HepG2 (cell line): ENCODE results near the gene SRCIN1. TPM values are rescaled to one million over a fixed set of nuclear protein-coding genes. Genes with fewer than 3 reads are reported as not detected.

Source experiments
- CENPT ChIP-seq: sonication (generic); formaldehyde crosslinking; IDR thresholded peaks from 2 replicates; pipeline ENCODE4 v1.8.0; 2022; ENCODE audit warnings: low read depth, mild to moderate bottlenecking, moderate library complexity, missing genetic modification reagents
- DMAP1 ChIP-seq: IDR thresholded peaks from 2 replicates; pipeline ENCODE4 v1.6.1; 2016
- ERF ChIP-seq: IDR thresholded peaks from 2 replicates; pipeline ENCODE4 v1.6.1; 2018; ENCODE audit warnings: missing biosample characterization, missing genetic modification reagents
- FOSL2 ChIP-seq: sonication (generic); formaldehyde crosslinking; IDR thresholded peaks from 2 replicates; pipeline ENCODE4 v1.4.0; 2020; ENCODE audit warnings: missing genetic modification reagents
- FOXM1 ChIP-seq: sonication (generic); formaldehyde crosslinking; IDR thresholded peaks from 2 replicates; pipeline ENCODE4 v1.5.0; 2020; ENCODE audit warnings: missing genetic modification reagents
- GLI4 ChIP-seq: sonication (generic); formaldehyde crosslinking; IDR thresholded peaks from 2 replicates; pipeline ENCODE4 v1.5.1; 2020; ENCODE audit warnings: missing genetic modification reagents, mild to moderate bottlenecking, moderate library complexity, borderline replicate concordance
- KDM5B ChIP-seq: sonication (generic); formaldehyde crosslinking; IDR thresholded peaks from 2 replicates; pipeline ENCODE4 v1.4.0; 2020; ENCODE audit warnings: missing genetic modification reagents, mild to moderate bottlenecking, borderline replicate concordance
- LCORL ChIP-seq, 2 experiments: fragments of 450-650 bp in 1 of 2; sonication (generic) in 1 of 2; formaldehyde crosslinking in 1 of 2; IDR thresholded peaks; 2 replicates each; pipeline versions ENCODE4 v1.5.0 to v1.6.1; 2017 to 2020; ENCODE audit warnings: antibody characterized with exemption in 1 of 2, missing genetic modification reagents in 1 of 2
- MAFK ChIP-seq, 2 experiments: IDR thresholded peaks in 1 of 2; conservative IDR thresholded peaks in 1 of 2; 2 replicates each; pipeline ENCODE4 v1.6.1; 2011; ENCODE audit warnings: improper control_type of control experiment in 2 of 2, low read length in 2 of 2
- MAZ ChIP-seq, 2 experiments: sonication (generic) in 1 of 2; formaldehyde crosslinking in 1 of 2; IDR thresholded peaks; 2 replicates each; pipeline versions ENCODE4 v1.5.0 to v1.6.1; 2012 to 2020; ENCODE audit warnings: low read depth in 2 of 2, mild to moderate bottlenecking in 2 of 2, borderline replicate concordance in 1 of 2, improper control_type of control experiment in 1 of 2, low read length in 1 of 2, missing genetic modification reagents in 1 of 2, moderate library complexity in 1 of 2
- PAWR ChIP-seq: sonication (generic); formaldehyde crosslinking; IDR thresholded peaks from 2 replicates; pipeline ENCODE4 v1.4.0; 2020; ENCODE audit warnings: missing genetic modification reagents, mild to moderate bottlenecking, borderline replicate concordance
- RAD21 ChIP-seq: fragments of 450-650 bp; formaldehyde crosslinking; IDR thresholded peaks from 2 replicates; pipeline ENCODE4 v1.5.0; 2020; ENCODE audit warnings: mild to moderate bottlenecking
- RAD51 ChIP-seq: fragments of 450-650 bp; IDR thresholded peaks from 2 replicates; pipeline ENCODE4 v1.6.1; 2016; ENCODE audit warnings: borderline replicate concordance
- SNAI1 ChIP-seq: sonication (generic); formaldehyde crosslinking; IDR thresholded peaks from 2 replicates; pipeline ENCODE4 v1.5.0; 2020; ENCODE audit warnings: mild to moderate bottlenecking, missing genetic modification reagents, borderline replicate concordance
- SRSF1 ChIP-seq: fragments of 200-400 bp; formaldehyde crosslinking; optimal IDR thresholded peaks from 2 replicates; pipeline ENCODE3; 2017; ENCODE audit warnings: mild to moderate bottlenecking, low read depth, low read length, moderate library complexity
- ZFP36L1 ChIP-seq: sonication (generic); formaldehyde crosslinking; IDR thresholded peaks from 2 replicates; pipeline ENCODE4 v1.8.0; 2022; ENCODE audit warnings: mild to moderate bottlenecking, missing genetic modification reagents, moderate library complexity
- ZKSCAN1 ChIP-seq: fragments of 150-350 bp; IDR thresholded peaks from 2 replicates; pipeline ENCODE4 v1.6.1; 2014; ENCODE audit warnings: low read length
- polyA plus RNA-seq, 8 experiments: library from polyadenylated mRNA; depleted of rRNA in 3 of 8; stranded (reverse) in 7 of 8; unstranded in 1 of 8; fragments of >200 nt; fragmentation: Illumina TruSeq in 4 of 8; extraction: Trizol in 4 of 8; gene quantifications; 2 replicates each; pipeline versions ENCODE4 v1.2.1 to v1.2.3, GENCODE V29; 2011 to 2016; ENCODE audit warnings: low read depth in 4 of 8, missing spikeins in 1 of 8, mixed read lengths in 1 of 8; ENCODE audit not compliant: insufficient read depth in 1 of 8
- total RNA-seq, 5 experiments: library from RNA; depleted of rRNA; stranded (reverse); fragments of >200 nt; fragmentation: Illumina TruSeq; extraction: Trizol; gene quantifications; 2 replicates each; pipeline ENCODE4 v1.2.3, GENCODE V29; 2016; ENCODE audit warnings: low read depth in 1 of 5
- TF ChIP-seq, protein P1 (sequence below): IDR thresholded peaks from 2 replicates; pipeline ENCODE4 v1.6.1; 2016; ENCODE audit warnings: low read depth, borderline replicate concordance
- TF ChIP-seq, protein P2 (sequence below): sonication (generic); formaldehyde crosslinking; IDR thresholded peaks from 2 replicates; pipeline ENCODE4 v1.5.0; 2020; ENCODE audit warnings: mild to moderate bottlenecking, missing genetic modification reagents
- TF ChIP-seq, protein P3 (sequence below): IDR thresholded peaks from 2 replicates; pipeline ENCODE4 v1.6.1; 2016; ENCODE audit warnings: low read depth, control low read depth
- TF ChIP-seq, protein P4 (sequence below): sonication (generic); IDR thresholded peaks from 2 replicates; pipeline ENCODE4 v1.6.1; 2016; ENCODE audit warnings: low read depth, borderline replicate concordance

Gene SRCIN1
- total and polyA plus RNA-seq, 2 of the 13 experiments (the other 11 are each of a cell fraction or from before 2014, with no cell fraction given) = 1.2 to 9.6 TPM

DNA sequence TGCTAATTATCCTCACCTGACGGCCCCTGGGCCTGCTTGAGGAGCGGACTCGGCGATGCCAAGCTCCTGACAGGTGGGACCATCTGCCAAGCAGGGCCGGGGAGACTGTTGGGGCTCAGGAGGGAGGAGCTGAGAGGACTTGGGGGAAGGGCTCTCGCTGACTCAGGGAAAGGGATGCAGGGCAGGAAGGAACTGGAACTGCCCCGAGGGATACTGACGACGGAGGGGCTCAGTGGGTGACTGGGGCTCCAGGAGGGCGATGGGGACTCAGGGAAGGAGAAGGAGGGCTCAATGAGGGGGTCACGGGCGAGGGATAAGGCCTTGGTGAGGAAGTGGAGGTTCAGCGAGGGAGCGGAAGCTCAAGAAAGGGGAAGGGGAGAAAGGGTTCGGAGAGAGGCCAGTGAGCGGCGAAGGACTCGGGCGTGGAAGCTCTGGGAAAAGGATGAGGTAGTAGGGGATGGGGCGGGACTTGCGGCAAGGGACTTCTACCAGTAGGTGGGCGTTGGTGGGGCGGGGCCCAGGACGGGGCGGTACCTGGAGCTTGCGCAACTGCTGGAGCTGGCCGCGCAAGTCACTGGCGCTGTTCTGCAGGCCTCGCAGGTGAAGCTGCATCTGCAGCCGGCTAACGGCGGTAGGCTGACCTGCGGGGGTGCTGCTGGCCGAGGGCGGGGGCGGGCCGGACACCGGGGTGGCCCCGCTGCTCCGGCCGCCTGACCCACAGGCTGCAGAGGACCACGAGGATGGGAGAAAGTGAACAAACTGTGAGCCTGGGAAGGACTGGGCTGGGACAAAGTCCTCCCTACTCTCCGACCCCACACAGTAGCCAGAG is 46.5 kb downstream of the SRCIN1 start (continued):
- TF ChIP-seq, protein P1, sequence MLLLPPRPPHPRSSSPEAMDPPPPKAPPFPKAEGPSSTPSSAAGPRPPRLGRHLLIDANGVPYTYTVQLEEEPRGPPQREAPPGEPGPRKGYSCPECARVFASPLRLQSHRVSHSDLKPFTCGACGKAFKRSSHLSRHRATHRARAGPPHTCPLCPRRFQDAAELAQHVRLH (CRISPR knock-in tag) = peak; percentile 31; the same call in 1 of the 2 replicates
- no peak for TF ChIP-seq SRSF1
- no peak for TF ChIP-seq PAWR
- TF ChIP-seq RAD21 (CRISPR knock-in tag) = peak; percentile 49; the same call in 1 of the 2 replicates
- peak; percentile 73 for TF ChIP-seq ERF (CRISPR knock-in tag)
- TF ChIP-seq KDM5B (CRISPR knock-in tag) = peak; percentile 55
- TF ChIP-seq DMAP1 (CRISPR knock-in tag) = no peak; the same call in 1 of the 2 replicates
- TF ChIP-seq CENPT = no peak
- no peak for TF ChIP-seq SNAI1 (CRISPR knock-in tag)
- no peak for TF ChIP-seq GLI4
- no peak for TF ChIP-seq ZFP36L1 (CRISPR knock-in tag)
- no peak; a peak in 1 of 4 replicates for TF ChIP-seq MAFK (conservative IDR thresholded peaks at IDR 0.05 in 1 of 2, IDR thresholded peaks at IDR 0.05 in 1 of 2; ENCODE audit: low read length in 2 of 2)
- TF ChIP-seq, protein P2, sequence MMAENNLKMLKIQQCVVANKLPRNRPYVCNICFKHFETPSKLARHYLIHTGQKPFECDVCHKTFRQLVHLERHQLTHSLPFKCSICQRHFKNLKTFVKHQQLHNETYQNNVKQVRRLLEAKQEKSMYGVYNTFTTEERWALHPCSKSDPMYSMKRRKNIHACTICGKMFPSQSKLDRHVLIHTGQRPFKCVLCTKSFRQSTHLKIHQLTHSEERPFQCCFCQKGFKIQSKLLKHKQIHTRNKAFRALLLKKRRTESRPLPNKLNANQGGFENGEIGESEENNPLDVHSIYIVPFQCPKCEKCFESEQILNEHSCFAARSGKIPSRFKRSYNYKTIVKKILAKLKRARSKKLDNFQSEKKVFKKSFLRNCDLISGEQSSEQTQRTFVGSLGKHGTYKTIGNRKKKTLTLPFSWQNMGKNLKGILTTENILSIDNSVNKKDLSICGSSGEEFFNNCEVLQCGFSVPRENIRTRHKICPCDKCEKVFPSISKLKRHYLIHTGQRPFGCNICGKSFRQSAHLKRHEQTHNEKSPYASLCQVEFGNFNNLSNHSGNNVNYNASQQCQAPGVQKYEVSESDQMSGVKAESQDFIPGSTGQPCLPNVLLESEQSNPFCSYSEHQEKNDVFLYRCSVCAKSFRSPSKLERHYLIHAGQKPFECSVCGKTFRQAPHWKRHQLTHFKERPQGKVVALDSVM (CRISPR knock-in tag) = no peak; the same call in 1 of the 2 replicates
- peak; percentile 40; the same call in 1 of the 2 replicates for TF ChIP-seq FOSL2 (CRISPR knock-in tag)
- TF ChIP-seq, protein P3, sequence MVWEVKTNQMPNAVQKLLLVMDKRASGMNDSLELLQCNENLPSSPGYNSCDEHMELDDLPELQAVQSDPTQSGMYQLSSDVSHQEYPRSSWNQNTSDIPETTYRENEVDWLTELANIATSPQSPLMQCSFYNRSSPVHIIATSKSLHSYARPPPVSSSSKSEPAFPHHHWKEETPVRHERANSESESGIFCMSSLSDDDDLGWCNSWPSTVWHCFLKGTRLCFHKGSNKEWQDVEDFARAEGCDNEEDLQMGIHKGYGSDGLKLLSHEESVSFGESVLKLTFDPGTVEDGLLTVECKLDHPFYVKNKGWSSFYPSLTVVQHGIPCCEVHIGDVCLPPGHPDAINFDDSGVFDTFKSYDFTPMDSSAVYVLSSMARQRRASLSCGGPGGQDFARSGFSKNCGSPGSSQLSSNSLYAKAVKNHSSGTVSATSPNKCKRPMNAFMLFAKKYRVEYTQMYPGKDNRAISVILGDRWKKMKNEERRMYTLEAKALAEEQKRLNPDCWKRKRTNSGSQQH (CRISPR knock-in tag) = peak; percentile 66; the same call in 1 of the 2 replicates
- TF ChIP-seq, protein P4, sequence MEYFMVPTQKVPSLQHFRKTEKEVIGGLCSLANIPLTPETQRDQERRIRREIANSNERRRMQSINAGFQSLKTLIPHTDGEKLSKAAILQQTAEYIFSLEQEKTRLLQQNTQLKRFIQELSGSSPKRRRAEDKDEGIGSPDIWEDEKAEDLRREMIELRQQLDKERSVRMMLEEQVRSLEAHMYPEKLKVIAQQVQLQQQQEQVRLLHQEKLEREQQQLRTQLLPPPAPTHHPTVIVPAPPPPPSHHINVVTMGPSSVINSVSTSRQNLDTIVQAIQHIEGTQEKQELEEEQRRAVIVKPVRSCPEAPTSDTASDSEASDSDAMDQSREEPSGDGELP = peak; percentile 40; the same call in 1 of the 2 replicates
- no peak for TF ChIP-seq ZKSCAN1
- TF ChIP-seq MAZ (IDR thresholded peaks at IDR 0.05; ENCODE audit: borderline replicate concordance, low read depth, low read length) = no peak
- no peak; the same call in 1 of the 2 replicates for TF ChIP-seq MAZ (CRISPR knock-in tag; IDR thresholded peaks at IDR 0.05; ENCODE audit: low read depth)
- no peak for TF ChIP-seq FOXM1
- peak; percentile 14; the same call in 1 of the 2 replicates for TF ChIP-seq LCORL (IDR thresholded peaks at IDR 0.05)
- TF ChIP-seq LCORL (CRISPR knock-in tag; IDR thresholded peaks at IDR 0.05) = peak; percentile 81
- TF ChIP-seq RAD51 = no peak
